A549 (cell line): Measurements from ENCODE around the gene HS3ST5.

Experiments
- JUNB ChIP-seq: fragments of >200 bp; sonication (Bioruptor Twin); formaldehyde crosslinking; IDR thresholded peaks from 2 replicates; pipeline ENCODE4 v1.6.1; 2016
- KDM1A ChIP-seq: fragments of 200-600 bp; sonication (generic); IDR thresholded peaks from 2 replicates; pipeline ENCODE4 v1.6.1; 2016; ENCODE audit warnings: low read depth, mild to moderate bottlenecking
- POLR2A ChIP-seq: IDR thresholded peaks from 2 replicates; pipeline ENCODE4 v1.6.1; 2012; ENCODE audit warnings: mild to moderate bottlenecking, low read length
- TF ChIP-seq, protein P1 (sequence below): fragments of >200 bp; sonication (Bioruptor Twin); formaldehyde crosslinking; IDR thresholded peaks from 3 replicates; pipeline ENCODE4 v1.5.1; 2016

- TF ChIP-seq, protein P1, sequence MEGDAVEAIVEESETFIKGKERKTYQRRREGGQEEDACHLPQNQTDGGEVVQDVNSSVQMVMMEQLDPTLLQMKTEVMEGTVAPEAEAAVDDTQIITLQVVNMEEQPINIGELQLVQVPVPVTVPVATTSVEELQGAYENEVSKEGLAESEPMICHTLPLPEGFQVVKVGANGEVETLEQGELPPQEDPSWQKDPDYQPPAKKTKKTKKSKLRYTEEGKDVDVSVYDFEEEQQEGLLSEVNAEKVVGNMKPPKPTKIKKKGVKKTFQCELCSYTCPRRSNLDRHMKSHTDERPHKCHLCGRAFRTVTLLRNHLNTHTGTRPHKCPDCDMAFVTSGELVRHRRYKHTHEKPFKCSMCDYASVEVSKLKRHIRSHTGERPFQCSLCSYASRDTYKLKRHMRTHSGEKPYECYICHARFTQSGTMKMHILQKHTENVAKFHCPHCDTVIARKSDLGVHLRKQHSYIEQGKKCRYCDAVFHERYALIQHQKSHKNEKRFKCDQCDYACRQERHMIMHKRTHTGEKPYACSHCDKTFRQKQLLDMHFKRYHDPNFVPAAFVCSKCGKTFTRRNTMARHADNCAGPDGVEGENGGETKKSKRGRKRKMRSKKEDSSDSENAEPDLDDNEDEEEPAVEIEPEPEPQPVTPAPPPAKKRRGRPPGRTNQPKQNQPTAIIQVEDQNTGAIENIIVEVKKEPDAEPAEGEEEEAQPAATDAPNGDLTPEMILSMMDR, result no peak
- TF ChIP-seq JUNB (no peak), KDM1A (no peak), POLR2A (no peak)
Observed at GRCh38 chr6:114042267-114043016, 300.4 kb downstream of the HS3ST5 start.
